ENCODE results near the gene EYS.

The EYS gene

GRCh38 chr6:64103480-64103879, 1603.5 kb downstream of the EYS start:
- no peak for TF ChIP-seq CTCF (IDR thresholded peaks at IDR 0.05; ENCODE audit: low read depth, low read length)

GRCh38 chr6:64100702-64101303, 1606.2 kb downstream of the EYS start:
- TF ChIP-seq CTCF (IDR thresholded peaks at IDR 0.05; ENCODE audit: low read depth, low read length), result no peak

More at GRCh38 chr6:64103480-64103879, 1603.5 kb downstream of the EYS start:
- no peak overlapping the region for H3K4me3 ChIP-seq (ENCODE audit: low read depth, low read length)

GRCh38 chr6:64090352-64090751, 1616.7 kb downstream of the EYS start:
- no peak overlapping the region for H3K4me3 ChIP-seq (ENCODE audit: low read depth, low read length)
- TF ChIP-seq CTCF (IDR thresholded peaks at IDR 0.05; ENCODE audit: low read depth, low read length), result no peak

More at GRCh38 chr6:64100702-64101303, 1606.2 kb downstream of the EYS start:
- H3K4me3 ChIP-seq (ENCODE audit: low read depth, low read length), result no peak overlapping the region

- no peak for TF ChIP-seq CTCF (IDR thresholded peaks at IDR 0.05; ENCODE audit: low read depth, low read length)
- no peak overlapping the region for H3K4me3 ChIP-seq (ENCODE audit: low read depth, low read length)
Observed at GRCh38 chr6:64085126-64085525, 1621.9 kb downstream of the EYS start.

- no peak for TF ChIP-seq CTCF (IDR thresholded peaks at IDR 0.05; ENCODE audit: low read depth, low read length)
- H3K4me3 ChIP-seq (ENCODE audit: low read depth, low read length), result no peak overlapping the region
Observed at GRCh38 chr6:64084185-64084663, 1622.8 kb downstream of the EYS start.

GRCh38 chr6:64083261-64083660, 1623.8 kb downstream of the EYS start:
- no peak overlapping the region for H3K4me3 ChIP-seq (ENCODE audit: low read depth, low read length)
- no peak for TF ChIP-seq CTCF (IDR thresholded peaks at IDR 0.05; ENCODE audit: low read depth, low read length)

- no peak for TF ChIP-seq CTCF (IDR thresholded peaks at IDR 0.05; ENCODE audit: low read depth, low read length)
- no peak overlapping the region for H3K4me3 ChIP-seq (ENCODE audit: low read depth, low read length)
Observed at GRCh38 chr6:64081453-64081852, 1625.6 kb downstream of the EYS start.
